Fibroblast of upper back skin (primary cell): ENCODE data around the gene DDX39A.
"Not testable (repeated sequence)": the region's sequence is repeated elsewhere in the genome, so short reads cannot be mapped to it uniquely, and the experiment has no call there.

Experiments
- DNase-seq: peaks from one replicate; pipeline ENCODE4 v3.0.0-alpha.2; 2013

Gene DDX39A

GRCh38 chr19:14407605-14408484, 11.3 kb downstream of the DDX39A start:
- no peak for DNase-seq

- no peak for DNase-seq
Measured at GRCh38 chr19:14406645-14407401, 12.3 kb downstream of the DDX39A start.

GRCh38 chr19:14405758-14406644, 13.1 kb downstream of the DDX39A start:
- peak; percentile 80 for DNase-seq

GRCh38 chr19:14405380-14405757, 13.8 kb downstream of the DDX39A start:
- no peak for DNase-seq

- no peak for DNase-seq
Measured at GRCh38 chr19:14404312-14404711, 14.8 kb downstream of the DDX39A start.

GRCh38 chr19:14403145-14403930, 15.8 kb downstream of the DDX39A start:
- not testable (repeated sequence) for DNase-seq

GRCh38 chr19:14402332-14403144, 16.6 kb downstream of the DDX39A start:
- DNase-seq: peak; percentile 48

- DNase-seq: no peak
Measured at GRCh38 chr19:14401468-14402195, 17.5 kb downstream of the DDX39A start.

GRCh38 chr19:14400951-14401431, 18.1 kb downstream of the DDX39A start:
- DNase-seq: no peak

- DNase-seq: not testable (repeated sequence)
Measured at GRCh38 chr19:14397168-14397567, 22.0 kb downstream of the DDX39A start.

- DNase-seq: not testable (repeated sequence)
Measured at GRCh38 chr19:14396730-14397129, 22.4 kb downstream of the DDX39A start.

GRCh38 chr19:14395710-14396336, 23.3 kb downstream of the DDX39A start:
- DNase-seq: no peak

GRCh38 chr19:14395262-14395661, 23.9 kb downstream of the DDX39A start:
- no peak for DNase-seq

GRCh38 chr19:14394167-14394566, 25.0 kb downstream of the DDX39A start:
- no peak for DNase-seq

GRCh38 chr19:14393329-14393728, 25.8 kb downstream of the DDX39A start:
- no peak for DNase-seq

- DNase-seq: no peak
Measured at GRCh38 chr19:14391156-14391821, 27.9 kb downstream of the DDX39A start.

GRCh38 chr19:14390548-14390947, 28.6 kb downstream of the DDX39A start:
- DNase-seq: no peak

GRCh38 chr19:14385492-14385891, 33.6 kb downstream of the DDX39A start:
- DNase-seq: no peak
